HG03045 (cell line): ENCODE measurements around the gene RAD51AP2.
"Not testable (repeated sequence)": the region's sequence is repeated elsewhere in the genome, so short reads cannot be mapped to it uniquely, and the experiment has no call there.

Source experiments
- ATAC-seq: cut with Tn5 transposase; IDR thresholded peaks from one replicate; pipeline ENCODE4 v1.9.1; 2021; ENCODE audit warnings: mild to moderate bottlenecking, moderate library complexity; ENCODE audit not compliant: unreplicated experiment

Gene RAD51AP2

DNA sequence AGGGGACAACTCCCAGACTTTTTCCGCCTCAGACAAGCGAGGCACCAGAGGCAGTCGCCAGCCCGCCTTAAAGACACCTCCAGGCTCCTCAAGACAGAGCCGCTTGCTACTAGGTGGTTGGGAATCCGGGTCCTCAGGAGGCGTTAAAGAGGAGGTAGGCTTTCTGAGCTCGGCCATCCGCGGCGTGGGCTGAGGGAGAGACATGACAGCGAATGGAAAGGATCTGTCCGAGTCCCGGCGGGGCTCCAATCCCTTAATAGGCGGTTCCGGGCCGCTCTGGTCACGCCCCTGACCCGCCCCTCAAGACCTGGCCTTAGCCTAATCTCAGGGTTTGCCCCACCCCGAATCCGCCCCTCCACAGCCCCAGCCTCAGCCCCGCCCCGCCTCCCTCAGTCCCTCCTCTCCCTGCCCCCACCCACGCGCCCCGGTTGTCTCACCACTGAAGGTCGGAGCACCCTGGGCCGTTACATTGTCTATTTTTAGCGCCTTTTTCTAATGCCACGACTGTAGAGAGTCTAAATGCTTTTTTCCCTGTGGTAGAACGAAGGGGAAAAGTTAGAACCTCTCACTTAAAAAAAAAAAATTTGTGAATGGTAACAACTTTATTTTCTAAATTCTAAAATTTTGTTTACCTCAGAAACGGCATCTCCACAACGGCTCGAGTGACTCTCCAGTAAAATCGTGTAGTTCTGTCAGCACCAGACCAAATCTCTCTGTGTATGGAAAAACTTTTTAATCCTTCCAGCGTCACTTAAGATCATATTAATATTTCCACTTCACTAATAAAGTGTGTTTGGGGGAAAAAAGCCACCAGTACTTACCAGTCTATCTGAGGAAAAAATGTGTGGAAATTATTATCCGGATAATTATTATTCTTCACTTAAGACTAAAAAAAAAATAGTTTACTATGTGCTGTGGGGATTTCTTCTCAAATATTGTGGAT lies at the start of gene RAD51AP2:
Gene RAD51AP2 (minus strand): TSS at position 229 of the 943 bp plus-strand sequence. CDS start 25 bp downstream, at position 204.
- ATAC-seq: peak; percentile 95

DNA sequence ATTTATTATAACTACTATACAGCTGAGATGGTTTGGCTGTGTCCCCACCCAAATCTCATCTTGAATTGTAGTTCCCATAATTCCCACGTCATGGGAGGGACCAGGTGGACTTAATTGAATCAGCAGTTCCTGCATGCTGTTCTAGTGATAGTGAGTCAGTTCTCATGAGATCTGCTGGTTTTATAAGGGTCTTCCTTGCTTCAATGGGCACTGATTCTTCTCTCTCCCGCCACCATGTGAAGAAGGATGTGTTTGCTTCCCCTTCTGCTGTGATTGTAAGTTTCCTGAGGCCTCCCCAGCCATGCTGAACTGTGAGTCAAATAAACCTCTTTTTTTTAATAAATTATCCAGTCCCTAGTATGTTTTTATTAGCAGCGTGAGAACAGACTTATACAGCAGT lies 47.5 kb upstream of the RAD51AP2 start:
- not testable (repeated sequence) for ATAC-seq

DNA sequence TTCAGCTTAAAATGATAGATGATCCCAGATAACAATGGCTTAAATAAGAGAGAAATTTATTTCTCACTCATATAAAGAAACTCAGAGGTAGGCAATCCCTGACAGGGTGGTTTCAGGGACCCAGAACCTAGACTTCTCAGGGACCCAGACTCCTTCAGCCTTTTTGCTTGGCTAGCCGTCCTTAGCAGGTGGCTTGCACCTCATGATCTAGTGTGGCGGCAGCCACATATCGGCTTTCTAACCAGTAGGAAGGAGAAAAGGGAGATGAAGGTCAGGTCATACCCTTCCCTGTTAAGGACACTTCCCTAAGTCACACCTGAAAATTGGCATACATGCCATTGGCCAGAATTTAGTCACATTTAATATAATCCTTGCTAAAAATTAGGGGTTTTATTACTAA lies 40.6 kb upstream of the RAD51AP2 start:
- ATAC-seq: no peak

DNA sequence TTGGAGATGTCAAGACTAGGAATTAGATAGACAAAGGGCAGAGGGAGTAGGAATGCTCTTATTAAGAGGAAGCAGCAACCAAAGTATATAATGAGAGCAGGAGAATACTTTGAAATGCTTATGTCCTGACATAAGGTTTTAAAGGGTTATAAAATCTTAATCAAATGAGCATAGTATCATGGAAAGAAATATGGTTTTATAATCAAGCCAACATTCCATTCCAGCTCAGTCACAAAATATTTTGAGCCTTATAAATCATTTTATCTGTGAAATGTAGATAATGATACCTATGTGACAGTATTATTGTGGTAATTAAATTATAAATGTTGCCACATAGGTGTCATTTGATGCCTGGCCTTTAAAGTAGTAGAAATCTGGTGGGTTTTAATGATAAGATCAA lies 39.8 kb upstream of the RAD51AP2 start:
- no peak for ATAC-seq

DNA sequence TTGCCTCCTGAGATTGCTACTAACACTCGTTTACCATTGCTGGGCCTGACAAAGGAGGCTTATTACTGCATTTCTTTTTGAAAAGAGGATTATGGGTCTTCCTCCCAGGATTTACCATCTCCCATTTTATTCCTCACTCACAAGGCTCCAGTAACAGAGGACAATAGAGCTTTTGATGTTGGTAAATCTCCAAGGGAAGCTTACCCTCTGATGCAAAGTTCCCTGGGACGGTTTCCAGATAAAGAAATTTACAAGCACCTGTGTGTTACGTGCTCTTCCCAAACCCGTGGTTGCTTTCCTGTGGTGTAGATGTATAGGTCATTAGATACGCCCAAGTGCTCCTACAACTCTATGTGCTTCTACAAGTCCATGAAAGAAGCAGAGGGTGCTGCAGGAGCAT lies 39.4 kb upstream of the RAD51AP2 start:
- ATAC-seq: no peak

DNA sequence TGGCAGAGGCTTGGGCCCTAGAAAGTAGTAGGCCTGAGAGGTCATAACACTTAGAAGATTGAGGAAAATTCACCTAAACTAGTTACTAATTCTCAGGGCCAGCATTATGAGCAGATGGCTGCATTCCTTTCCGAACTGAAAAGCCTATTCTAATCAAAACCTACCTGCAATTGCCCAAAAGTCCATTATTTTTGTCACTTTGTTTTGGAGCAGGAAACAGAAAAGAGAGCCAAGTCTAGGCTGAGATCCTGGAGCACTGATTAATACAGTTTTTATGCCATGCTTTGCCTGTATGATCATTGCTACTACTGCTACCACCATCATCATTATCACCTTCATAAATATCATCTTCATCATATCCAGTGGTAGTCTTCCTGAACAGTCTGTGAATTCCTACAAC lies 36.9 kb upstream of the RAD51AP2 start:
- ATAC-seq: no peak

DNA sequence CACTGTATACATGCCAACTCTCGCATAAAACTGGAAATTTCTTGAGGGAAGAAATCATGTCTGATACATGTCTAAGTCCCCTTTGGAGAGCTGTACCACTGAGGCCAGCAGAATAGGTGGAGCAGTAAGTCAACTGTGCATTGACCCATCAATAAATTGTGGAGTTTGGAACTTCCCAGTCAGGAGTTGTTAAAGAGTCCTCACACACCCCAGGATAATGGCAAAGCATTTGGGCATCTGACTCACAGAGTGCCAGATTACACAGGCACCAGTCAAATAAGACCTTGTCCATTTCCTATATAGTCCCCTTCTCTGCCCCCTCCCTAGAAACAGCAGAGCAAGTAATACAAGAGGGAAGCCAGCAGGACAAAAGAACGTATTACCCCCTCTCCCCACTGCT lies 32.7 kb upstream of the RAD51AP2 start:
- no peak for ATAC-seq

DNA sequence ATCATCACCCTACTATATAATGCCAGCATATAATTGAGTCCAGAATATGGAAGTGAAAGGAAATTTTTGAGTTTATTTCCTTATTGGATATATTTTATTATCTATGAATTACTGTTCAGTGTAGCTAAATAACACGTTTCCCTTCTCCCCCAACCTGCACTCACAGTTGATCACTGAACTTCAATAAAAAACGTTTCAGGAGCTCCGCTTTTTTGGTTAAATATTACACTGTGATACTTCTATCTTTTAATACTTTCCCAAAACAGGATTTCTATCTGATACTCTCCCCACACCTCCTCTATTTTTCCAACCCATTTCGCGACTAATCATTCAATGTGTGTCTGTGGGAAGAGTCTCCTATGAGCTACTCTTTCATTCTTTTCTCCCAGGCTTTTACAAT lies 29.5 kb upstream of the RAD51AP2 start:
- no peak for ATAC-seq

DNA sequence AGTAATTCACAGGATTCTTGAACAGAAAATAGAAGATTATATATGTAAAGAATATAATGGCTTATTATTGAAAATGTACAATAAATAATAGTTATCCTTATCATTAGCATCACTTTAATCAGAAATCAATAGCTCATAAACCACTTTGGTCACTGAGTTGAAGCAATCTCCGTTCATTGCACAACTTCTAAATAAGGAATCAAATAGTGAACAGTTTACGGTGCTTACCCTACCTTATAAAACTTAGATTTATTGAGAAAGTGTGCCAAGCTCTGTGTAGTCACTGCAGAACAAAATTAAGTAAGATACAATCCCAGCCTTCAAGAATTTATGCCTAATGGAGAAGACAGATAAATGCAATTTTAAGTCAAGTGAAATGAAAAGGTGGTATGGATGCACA lies 29.0 kb upstream of the RAD51AP2 start:
- no peak for ATAC-seq

DNA sequence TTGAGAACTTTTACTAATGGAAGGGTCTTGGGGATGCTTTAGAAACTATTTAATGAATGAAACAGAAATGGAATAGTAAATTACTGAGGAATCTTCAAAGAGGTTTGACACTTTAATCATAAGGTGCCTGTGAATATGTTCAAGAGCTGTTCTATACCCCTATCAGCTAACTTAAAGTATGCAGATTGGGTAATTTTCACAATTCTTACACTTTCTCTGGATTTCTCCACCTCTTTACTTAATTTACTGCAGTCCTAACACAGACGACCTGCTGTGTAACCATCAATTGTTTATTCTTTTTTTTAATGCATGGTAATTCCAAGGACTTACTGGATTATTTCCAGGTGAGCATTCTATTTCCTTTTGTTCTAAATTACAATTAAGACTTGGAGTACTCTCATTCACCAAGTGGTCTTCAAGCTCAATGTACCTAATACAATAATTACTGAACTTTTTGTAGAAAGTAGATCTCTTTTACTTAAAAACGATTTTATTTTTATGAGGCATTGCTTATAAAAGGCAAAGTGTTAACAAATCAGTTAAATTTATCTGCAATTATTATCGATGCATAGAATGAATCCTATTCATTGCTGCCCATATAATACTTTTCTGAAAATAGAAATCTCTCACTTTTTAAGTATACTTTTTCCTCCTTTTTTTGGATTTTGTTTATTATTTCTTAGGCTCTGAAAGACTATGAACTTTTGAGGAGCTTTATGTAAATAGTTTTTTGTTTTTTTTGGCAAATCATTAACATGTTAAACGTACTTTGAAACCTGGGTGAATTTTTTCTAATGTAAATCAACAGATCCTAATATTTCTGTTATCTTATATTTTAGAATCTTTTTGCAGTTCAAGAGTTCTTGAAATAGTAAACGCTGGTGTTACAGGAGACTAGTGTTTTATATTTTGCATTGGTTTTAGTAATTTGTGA lies 27.7 kb upstream of the RAD51AP2 start:
- no peak for ATAC-seq

DNA sequence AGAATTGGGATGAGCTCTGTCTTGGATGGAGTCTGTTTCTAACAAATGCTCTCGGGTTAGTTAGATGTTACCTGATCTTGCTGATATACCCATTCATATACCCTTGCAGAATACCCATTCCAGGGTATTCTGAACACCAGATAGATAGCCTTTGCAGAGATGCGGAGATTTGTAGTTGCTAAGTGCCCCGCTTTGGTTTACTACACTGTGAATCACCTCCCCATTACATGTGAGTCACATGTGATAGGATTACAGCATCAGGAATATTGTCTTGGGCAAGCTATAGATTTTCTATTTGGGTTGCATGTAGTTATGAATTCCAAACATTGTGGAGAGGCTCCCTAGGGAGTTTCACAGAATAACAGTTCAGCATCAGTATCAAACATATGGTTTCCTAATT lies 26.0 kb upstream of the RAD51AP2 start:
- ATAC-seq: no peak

DNA sequence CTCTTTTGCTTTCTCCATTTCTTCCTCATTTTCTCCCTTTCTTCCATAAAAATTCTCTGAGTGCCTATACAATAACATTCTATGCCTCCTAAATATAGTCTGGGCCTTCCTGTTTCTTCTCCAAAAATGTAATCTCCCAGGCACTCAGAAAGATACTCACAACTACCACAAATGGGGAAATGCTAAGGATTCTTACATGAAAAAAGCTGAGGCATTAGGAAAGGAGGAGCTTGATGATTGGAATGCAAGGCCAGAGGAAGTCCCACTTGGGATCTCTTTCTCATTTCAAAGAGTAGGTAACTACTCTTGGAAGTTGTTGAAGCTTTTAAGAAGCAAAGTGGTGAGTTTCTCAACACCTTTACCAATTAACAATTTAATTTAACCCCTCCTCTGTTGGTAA lies 25.6 kb upstream of the RAD51AP2 start:
- ATAC-seq: no peak

DNA sequence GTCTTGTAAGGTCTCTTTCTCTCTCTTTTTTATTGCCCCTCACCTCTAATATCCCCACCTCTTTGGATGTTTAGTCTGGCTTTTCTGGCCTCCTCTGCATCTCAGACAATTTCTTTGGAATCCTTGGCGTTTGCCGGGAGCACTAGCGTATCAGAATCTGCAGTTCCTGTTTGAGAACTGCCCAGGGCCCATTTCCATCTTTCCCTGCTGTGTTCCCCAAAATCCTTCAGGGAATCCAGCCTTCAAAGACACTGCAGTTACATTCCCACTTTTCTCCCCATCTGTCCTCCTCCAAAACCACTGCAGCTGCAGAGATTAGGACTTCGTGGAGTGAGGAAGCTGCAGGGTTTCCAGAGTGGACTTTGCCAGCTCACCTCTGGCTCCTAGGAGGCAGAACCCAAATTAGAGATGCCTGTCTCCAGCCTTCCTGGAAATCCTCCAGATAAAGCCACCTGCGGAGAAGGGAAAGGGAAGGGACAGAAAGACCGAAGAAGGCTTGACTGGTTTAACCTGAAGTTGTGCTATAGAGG lies 25.0 kb upstream of the RAD51AP2 start:
- no peak for ATAC-seq

DNA sequence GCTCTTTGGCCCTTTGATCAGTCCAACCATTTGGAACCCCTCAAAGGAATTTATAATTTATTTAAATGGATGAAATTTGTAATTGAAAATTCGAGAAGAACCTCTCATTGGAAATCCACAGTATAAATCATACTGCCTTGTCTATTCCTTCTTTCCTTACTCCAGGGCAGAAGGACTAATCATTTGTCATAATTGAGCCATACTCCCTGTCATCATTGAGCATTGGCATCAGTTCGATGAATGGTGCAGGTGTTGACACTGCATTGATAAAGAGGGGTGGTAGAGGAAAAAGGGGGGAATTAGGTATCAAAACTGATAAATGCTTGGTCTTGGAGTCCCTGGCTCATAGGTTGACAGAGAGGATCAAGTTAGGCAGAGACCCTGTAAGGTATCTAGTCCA lies 24.2 kb upstream of the RAD51AP2 start:
- ATAC-seq: no peak

DNA sequence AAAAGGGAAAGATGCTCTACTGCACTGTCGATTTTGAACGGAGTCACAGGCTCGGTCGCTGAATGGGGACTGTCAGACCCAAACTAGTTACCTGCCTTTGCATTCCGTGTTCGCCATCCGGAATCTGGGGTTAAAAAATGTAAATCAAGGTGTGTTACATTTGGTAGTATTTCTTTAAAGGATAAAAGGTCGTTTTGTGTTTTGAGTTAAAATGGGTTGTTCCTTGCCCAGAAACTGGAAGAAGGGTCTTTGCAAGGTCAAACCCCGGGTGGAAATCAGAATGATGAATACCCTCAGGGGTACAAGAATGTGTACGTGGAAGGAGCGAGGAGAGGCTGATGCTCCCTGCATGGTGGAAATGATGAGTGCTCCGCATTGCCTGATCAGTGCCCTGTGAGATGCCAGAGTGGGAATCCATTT lies 23.3 kb upstream of the RAD51AP2 start:
- ATAC-seq: no peak

DNA sequence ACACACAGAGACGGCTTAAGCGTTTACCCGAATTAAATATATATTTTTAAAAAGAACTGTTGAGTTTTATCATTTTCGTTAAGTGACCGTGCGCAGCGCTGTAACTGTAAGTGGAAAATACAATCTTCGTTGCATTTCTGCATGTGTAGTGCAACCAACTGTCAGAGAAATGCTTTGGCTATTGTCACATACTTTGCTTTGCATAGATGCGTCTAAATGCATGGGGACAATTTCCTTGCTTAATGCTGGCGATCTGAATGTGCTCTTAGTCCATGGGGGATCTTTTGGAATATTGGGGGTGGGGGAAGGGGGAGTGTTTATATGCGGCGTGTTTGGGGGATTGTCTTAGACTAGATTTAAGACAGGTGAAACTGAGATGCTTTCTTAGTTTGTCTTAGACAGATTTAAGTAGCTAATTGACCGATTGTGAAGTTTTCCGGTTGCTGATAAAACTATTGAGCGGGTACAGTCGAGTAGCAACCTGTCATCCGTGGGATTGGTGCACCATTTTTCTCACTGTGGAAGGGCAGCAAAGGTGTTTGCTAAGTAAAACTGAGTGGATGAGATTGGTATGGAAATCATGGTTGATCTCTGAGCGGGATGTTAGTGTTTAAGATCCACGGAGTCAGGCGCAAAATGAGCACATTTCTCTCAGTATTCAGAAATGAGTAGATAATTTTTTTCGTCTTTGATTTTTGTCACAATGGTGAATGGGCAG lies 22.7 kb upstream of the RAD51AP2 start:
- ATAC-seq: no peak

DNA sequence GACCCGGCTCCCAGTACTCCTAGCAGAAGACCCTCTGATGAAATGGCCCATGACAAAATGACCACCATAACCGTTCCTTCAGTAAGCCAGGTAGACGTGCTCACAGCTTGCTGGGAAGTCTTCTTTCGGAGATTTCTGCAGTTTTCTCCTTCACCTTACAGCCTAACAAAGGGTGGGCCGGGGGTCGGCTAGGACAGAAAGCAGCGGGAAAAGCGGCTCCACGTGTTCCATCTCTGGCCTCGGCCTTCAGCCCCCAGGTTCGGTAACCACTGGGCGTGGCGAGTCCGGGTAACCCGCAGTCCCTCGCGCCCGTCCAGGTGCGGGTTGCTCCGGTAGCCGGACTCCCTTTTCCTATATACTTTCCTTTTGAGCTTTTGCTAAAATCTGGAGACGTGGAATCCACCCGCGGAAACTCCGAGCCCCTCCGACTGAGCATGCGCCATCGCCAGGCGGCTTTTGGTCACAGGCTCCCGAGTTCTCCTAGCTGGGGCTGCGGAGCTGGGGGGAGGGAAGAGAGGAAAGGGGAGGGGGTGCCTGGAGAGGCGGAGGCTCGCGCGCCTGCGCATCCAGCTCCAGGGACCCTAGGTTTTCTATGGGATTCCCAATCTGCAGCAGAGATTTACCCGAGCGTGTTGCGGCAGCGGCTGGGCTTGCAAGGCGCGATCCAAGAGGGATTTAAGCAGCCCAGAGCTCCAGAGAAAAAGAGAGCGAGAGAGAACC lies 22.0 kb upstream of the RAD51AP2 start, which contains the start of gene VSNL1:
Gene VSNL1 (plus strand): TSS at position 604 of the 720 bp plus-strand sequence. CDS start 51,379 bp downstream, outside the sequence.
- ATAC-seq: no peak

DNA sequence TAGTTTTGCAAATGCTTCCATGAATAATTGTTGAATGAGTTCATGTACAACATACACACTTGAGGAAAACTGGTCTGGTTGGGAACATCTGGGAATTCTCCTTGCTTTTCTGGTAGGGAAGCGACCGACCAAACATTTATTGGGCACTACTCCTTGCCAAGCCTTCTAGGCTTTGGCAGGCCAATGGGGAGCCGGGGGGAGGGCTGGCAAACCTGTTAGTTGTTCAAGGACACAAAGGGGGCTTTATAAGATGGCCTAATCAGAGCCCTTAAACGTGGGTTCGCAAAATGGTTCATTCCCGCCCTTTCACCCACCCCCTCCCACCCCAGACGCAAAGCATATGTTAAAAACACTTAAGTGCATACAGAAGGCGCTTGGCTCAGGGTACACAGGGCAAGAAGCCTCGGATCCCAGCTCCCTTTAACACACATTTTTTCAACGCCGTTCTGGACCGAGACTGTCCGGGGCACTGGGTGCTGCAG lies 21.4 kb upstream of the RAD51AP2 start:
- ATAC-seq: no peak

DNA sequence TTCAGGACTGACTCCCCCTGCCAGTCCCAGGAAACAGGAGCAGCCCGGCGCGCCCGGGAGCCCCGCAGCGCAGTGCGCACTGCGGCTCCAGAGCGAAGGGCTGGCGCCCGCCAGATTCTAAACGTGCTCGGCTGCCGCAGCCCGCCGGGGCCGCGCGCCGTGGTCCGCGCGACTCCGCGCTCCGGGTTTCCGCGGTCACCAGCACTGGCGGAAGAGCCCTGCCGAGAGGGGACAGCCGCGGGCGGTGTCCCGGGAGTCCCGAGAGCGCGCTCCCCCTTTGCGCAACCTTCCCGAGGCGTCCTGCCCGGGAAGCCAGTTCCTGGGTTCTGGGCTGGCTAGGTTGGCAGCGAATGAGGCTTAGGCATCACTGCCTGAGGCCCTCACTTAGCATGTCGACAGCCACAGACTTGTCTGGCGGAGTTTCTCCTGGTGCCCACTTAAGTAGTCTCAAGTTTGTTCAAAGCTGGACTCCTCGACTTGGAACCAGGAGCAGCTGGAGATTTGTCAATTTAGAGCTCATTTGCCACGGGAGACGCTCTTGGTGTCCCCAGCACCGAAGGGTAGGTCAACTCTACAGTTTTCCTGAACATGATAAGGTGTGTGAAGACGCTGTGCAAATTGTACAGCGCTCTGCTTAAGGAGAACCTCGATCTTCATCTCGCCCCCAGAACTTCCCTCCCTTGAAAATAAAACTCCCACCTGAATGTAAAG lies 20.8 kb upstream of the RAD51AP2 start:
- peak; percentile 65 for ATAC-seq
